HG03378 (cell line): ENCODE measurements around the gene RPS2.
"Not testable (repeated sequence)": the region's sequence is repeated elsewhere in the genome, so short reads cannot be mapped to it uniquely, and the experiment has no call there.

ENCODE experiments used
- ATAC-seq: cut with Tn5 transposase; IDR thresholded peaks from one replicate; pipeline ENCODE4 v1.9.1; 2021; ENCODE audit warnings: mild to moderate bottlenecking, moderate library complexity; ENCODE audit not compliant: unreplicated experiment

Gene RPS2

GRCh38 chr16:1964506-1965395, at the start of gene RPS2:
RPS2 (minus strand) TSS chr16:1964826; CDS start chr16:1964625, 201 bp downstream.
- ATAC-seq: peak; percentile 67

- no peak for ATAC-seq
Observed at GRCh38 chr16:2013527-2013926, 48.9 kb upstream of the RPS2 start.

- not testable (repeated sequence) for ATAC-seq
Observed at GRCh38 chr16:2011726-2012125, 47.1 kb upstream of the RPS2 start.

GRCh38 chr16:2009791-2010510, 45.3 kb upstream of the RPS2 start, which contains the start of gene ZNF598:
ZNF598 (minus strand) TSS chr16:2009821.
- ATAC-seq: no peak

- no peak for ATAC-seq
Observed at GRCh38 chr16:2009164-2009711, 44.6 kb upstream of the RPS2 start.

- ATAC-seq: no peak
Observed at GRCh38 chr16:2008631-2009163, 44.1 kb upstream of the RPS2 start.

GRCh38 chr16:2008009-2008526, 43.4 kb upstream of the RPS2 start:
- ATAC-seq: no peak

GRCh38 chr16:2007081-2007836, 42.6 kb upstream of the RPS2 start:
- no peak for ATAC-seq

- ATAC-seq: no peak
Observed at GRCh38 chr16:2006317-2006716, 41.7 kb upstream of the RPS2 start.

GRCh38 chr16:2005646-2006045, 41.0 kb upstream of the RPS2 start:
- ATAC-seq: no peak

- ATAC-seq: no peak
Observed at GRCh38 chr16:2004795-2005517, 40.3 kb upstream of the RPS2 start.

- no peak for ATAC-seq
Observed at GRCh38 chr16:2003827-2004641, 39.4 kb upstream of the RPS2 start.

- ATAC-seq: no peak
Observed at GRCh38 chr16:2003231-2003826, 38.7 kb upstream of the RPS2 start.

GRCh38 chr16:2002406-2003230, 38.0 kb upstream of the RPS2 start:
- ATAC-seq: no peak

- no peak for ATAC-seq
Observed at GRCh38 chr16:2001456-2002355, 37.1 kb upstream of the RPS2 start.

- no peak for ATAC-seq
Observed at GRCh38 chr16:2001035-2001434, 36.4 kb upstream of the RPS2 start.
